WERI-Rb-1 (cell line): Measurements from ENCODE around the gene RPL13A.

Experiments used
- DNase-seq: peaks from one replicate; pipeline ENCODE4 v3.0.0-alpha.2; 2020
- H3K27ac ChIP-seq: fragments of 250-450 bp; sonication (Bioruptor Pico); 2 replicates; pipeline ENCODE4 v1.5.1; 2020; ENCODE audit warnings: mild to moderate bottlenecking, moderate library complexity
- H3K27me3 ChIP-seq: fragments of 250-450 bp; sonication (Bioruptor Pico); 2 replicates; pipeline ENCODE4 v1.5.1; 2021; ENCODE audit warnings: mild to moderate bottlenecking, low read depth, moderate library complexity; ENCODE audit not compliant: insufficient read depth, severe bottlenecking
- H3K36me3 ChIP-seq: fragments of 250-450 bp; sonication (Bioruptor Pico); 2 replicates; pipeline ENCODE4 v1.5.1; 2020; ENCODE audit warnings: mild to moderate bottlenecking, moderate library complexity
- H3K4me3 ChIP-seq: 2 replicates; pipeline ENCODE4 v1.5.1; 2011; ENCODE audit warnings: low read depth, mild to moderate bottlenecking, control low read depth, low read length
- H3K9me3 ChIP-seq: fragments of 250-450 bp; sonication (Bioruptor Pico); 2 replicates; pipeline ENCODE4 v1.5.1; 2021; ENCODE audit warnings: mild to moderate bottlenecking, moderate library complexity; ENCODE audit not compliant: severe bottlenecking
- CTCF ChIP-seq: IDR thresholded peaks from 2 replicates; pipeline ENCODE4 v1.5.1; 2011; ENCODE audit warnings: low read depth, mild to moderate bottlenecking, control low read depth, inconsistent platforms, low read length

The RPL13A gene

GRCh38 chr19:49474542-49474924 lies 12.9 kb upstream of the RPL13A start:
- Histone ChIP-seq H3K9me3 (no peaks in the 10 kb centered on the region), H3K27me3 (no peaks in the 10 kb centered on the region), H3K4me3 (peak overlapping the region; percentile 49), H3K36me3 (peaks cover 3% of the 10 kb centered on the region), H3K27ac (no peak overlapping the region)
- DNase-seq, result no peak
- no peak for TF ChIP-seq CTCF

GRCh38 chr19:49475191-49475917 lies 12.1 kb upstream of the RPL13A start:
- TF ChIP-seq CTCF, result no peak
- Histone ChIP-seq H3K36me3 (no peaks in the 10 kb centered on the region), H3K9me3 (no peaks in the 10 kb centered on the region), H3K27ac (no peak overlapping the region), H3K4me3 (no peak overlapping the region), H3K27me3 (no peaks in the 10 kb centered on the region)
- no peak for DNase-seq

GRCh38 chr19:49475995-49476880 lies 11.2 kb upstream of the RPL13A start:
- H3K27me3 ChIP-seq, result no peaks in the 10 kb centered on the region
- no peak overlapping the region for H3K27ac ChIP-seq
- no peaks in the 10 kb centered on the region for H3K9me3 ChIP-seq
- peak; percentile 91 for DNase-seq
- peak overlapping the region; percentile 14; the same call in 1 of the 2 replicates for H3K4me3 ChIP-seq
- H3K36me3 ChIP-seq, result no peaks in the 10 kb centered on the region
- TF ChIP-seq CTCF, result peak; percentile 78

GRCh38 chr19:49479975-49480628 lies 7.3 kb upstream of the RPL13A start:
- no peak overlapping the region for H3K4me3 ChIP-seq

More at GRCh38 chr19:49479975-49480628, 7.3 kb upstream of the RPL13A start:
- Histone ChIP-seq H3K27ac (no peak overlapping the region), H3K27me3 (no peaks in the 10 kb centered on the region), H3K9me3 (no peaks in the 10 kb centered on the region), H3K36me3 (no peaks in the 10 kb centered on the region)
- TF ChIP-seq CTCF, result no peak
- DNase-seq, result no peak
